ENCODE data around the gene TMEM121. TPM values are rescaled to one million over a fixed set of nuclear protein-coding genes. Genes with fewer than 3 reads are reported as not detected.

Gene TMEM121
- total RNA-seq, 4 donors from 2014 or later, result 0.48 to 0.96 TPM; not detected in 2

GRCh38 chr14:105478398-105479251 lies 47.8 kb upstream of the TMEM121 start:
- intact Hi-C loops (cut with DNase I; ENCODE audit: low total_unique reads) (no loop called here), in situ Hi-C loops (cut with MboI; ENCODE audit: low pct_ligation_motif_present in 1 of 4, low pct_unique_long_range_greater_than_20kb in 1 of 4, low sequenced_read_pairs in 3 of 4) (no loop called here)
- Histone ChIP-seq H3K9me3 (no peaks in the 10 kb centered on the region), H3K27ac (peak overlapping the region in 1 of 4 donors; percentile 6), H3K27me3 (peaks cover 64% of the 10 kb centered on the region), H3K36me3 (no peaks in the 10 kb centered on the region), H3K4me3 (no peak overlapping the region), H3K4me1 (peaks cover 47 to 82% (median 65%) of the 10 kb centered on the region in 4 donors)
- no peak for DNase-seq
- TF ChIP-seq CTCF (IDR thresholded peaks at IDR 0.05), result no peak
- no peak for TF ChIP-seq EP300 (IDR thresholded peaks at IDR 0.05; ENCODE audit: low read depth)
- TF ChIP-seq POLR2A (IDR thresholded peaks at IDR 0.05), result no peak
- TF ChIP-seq POLR2AphosphoS5 (IDR thresholded peaks at IDR 0.05), result no peak
- 64% methylated on average over 29 of the region's 81 CpGs; no CpG with 5 or more reads in 1 of the 2 donors for WGBS, 2 donors (ENCODE audit: low coverage in 1 of 2)

GRCh38 chr14:105479431-105480158 lies 46.8 kb upstream of the TMEM121 start:
- intact Hi-C loops (cut with DNase I; ENCODE audit: low total_unique reads), result loop anchor here (2.0 to 5.0 kb wide), 2 partner anchors 48 to 109 kb away; partner anchors contain the start of gene TMEM121
- no peak for TF ChIP-seq POLR2A (IDR thresholded peaks at IDR 0.05)
- Histone ChIP-seq H3K4me3 (no peak overlapping the region), H3K9me3 (no peaks in the 10 kb centered on the region), H3K27ac (peak overlapping the region in 3 of 4 donors; percentile 98 to 99 (median 99)), H3K36me3 (no peaks in the 10 kb centered on the region), H3K27me3 (peaks cover 57% of the 10 kb centered on the region), H3K4me1 (peaks cover 40 to 83% (median 63%) of the 10 kb centered on the region in 4 donors)
- WGBS, 2 donors (ENCODE audit: low coverage in 1 of 2), result 41% methylated on average over 32 of the region's 34 CpGs; no CpG with 5 or more reads in 1 of the 2 donors
- in situ Hi-C loops (cut with MboI; ENCODE audit: low pct_ligation_motif_present in 1 of 4, low pct_unique_long_range_greater_than_20kb in 1 of 4, low sequenced_read_pairs in 3 of 4), result no loop called here
- no peak for DNase-seq

GRCh38 chr14:105480199-105480746 lies 46.1 kb upstream of the TMEM121 start:
- Histone ChIP-seq H3K36me3 (no peaks in the 10 kb centered on the region), H3K4me3 (no peak overlapping the region), H3K27ac (peak overlapping the region; percentile 91 to 99 (median 98)), H3K27me3 (peaks cover 50% of the 10 kb centered on the region), H3K9me3 (no peaks in the 10 kb centered on the region), H3K4me1 (peaks cover 34 to 80% (median 60%) of the 10 kb centered on the region in 4 donors)
- in situ Hi-C loops (cut with MboI; ENCODE audit: low pct_ligation_motif_present in 1 of 4, low pct_unique_long_range_greater_than_20kb in 1 of 4, low sequenced_read_pairs in 3 of 4), result no loop called here
- TF ChIP-seq CTCF (IDR thresholded peaks at IDR 0.05), result no peak
- no peak for TF ChIP-seq POLR2A (IDR thresholded peaks at IDR 0.05)
- no peak for TF ChIP-seq POLR2AphosphoS5 (IDR thresholded peaks at IDR 0.05)
- DNase-seq, result no peak
- WGBS, 2 donors (ENCODE audit: low coverage in 1 of 2), result 43 to 48% methylated on average over 5 to 15 of the region's 15 CpGs
- intact Hi-C loops (cut with DNase I; ENCODE audit: low total_unique reads), result loop anchor here (2.0 to 5.0 kb wide), 2 partner anchors 47 to 109 kb away; partner anchors contain the start of gene TMEM121

GRCh38 chr14:105480807-105481801 lies 45.3 kb upstream of the TMEM121 start:
- TF ChIP-seq POLR2A (IDR thresholded peaks at IDR 0.05) (peak; percentile 42), POLR2AphosphoS5 (IDR thresholded peaks at IDR 0.05) (peak in 2 of 3 donors; percentile 76 to 78), EP300 (IDR thresholded peaks at IDR 0.05; ENCODE audit: low read depth) (no peak), CTCF (IDR thresholded peaks at IDR 0.05) (peak; percentile 99 to 100 (median 99))
- Histone ChIP-seq H3K36me3 (no peaks in the 10 kb centered on the region), H3K9me3 (no peaks in the 10 kb centered on the region), H3K27me3 (peaks cover 44% of the 10 kb centered on the region), H3K4me3 (peak overlapping the region; percentile 10 to 44 (median 23)), H3K27ac (peak overlapping the region; percentile 91 to 99 (median 98)), H3K4me1 (peaks cover 37 to 78% (median 59%) of the 10 kb centered on the region in 4 donors)
- 1% methylated on average over 16 of the region's 35 CpGs; no CpG with 5 or more reads in 1 of the 2 donors for WGBS, 2 donors (ENCODE audit: low coverage in 1 of 2)
- DNase-seq, result peak; percentile 92
- intact Hi-C loops (cut with DNase I; ENCODE audit: low total_unique reads) (loop anchor here (2.0 to 5.0 kb wide), 2 partner anchors 46 to 110 kb away; partner anchors contain the start of gene TMEM121), in situ Hi-C loops (cut with MboI; ENCODE audit: low pct_ligation_motif_present in 1 of 4, low pct_unique_long_range_greater_than_20kb in 1 of 4, low sequenced_read_pairs in 3 of 4) (no loop called here)
